IPS-NIHi7 (cell line): Measurements from ENCODE around the gene COPZ1.
"Not testable (repeated sequence)": the region's sequence is repeated elsewhere in the genome, so short reads cannot be mapped to it uniquely, and the experiment has no call there.

Experiments
- DNase-seq: peaks from one replicate; pipeline ENCODE4 v3.0.0; 2012; ENCODE audit warnings: mixed read lengths; ENCODE audit errors: extremely low spot score

Gene COPZ1

DNA sequence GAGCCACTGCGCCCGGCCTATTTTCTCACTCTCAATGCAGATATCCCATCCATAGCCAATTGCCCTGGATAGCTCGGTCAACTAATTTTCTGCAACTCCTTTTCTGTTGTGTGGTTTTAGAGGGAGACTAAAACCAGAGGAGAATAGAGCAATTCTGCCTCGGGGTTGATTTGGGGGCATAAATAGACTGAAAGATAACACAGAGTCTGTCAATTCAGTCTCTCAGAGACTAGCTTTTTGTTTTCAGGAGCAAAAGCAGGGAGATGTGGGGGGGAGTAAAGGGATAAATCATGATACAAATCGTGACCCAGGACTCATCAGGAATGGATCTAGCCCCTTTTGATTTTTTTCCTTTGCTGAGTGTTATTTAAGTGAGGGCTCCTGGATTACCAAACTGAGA lies 6.5 kb downstream of the COPZ1 start:
- DNase-seq, result no peak

DNA sequence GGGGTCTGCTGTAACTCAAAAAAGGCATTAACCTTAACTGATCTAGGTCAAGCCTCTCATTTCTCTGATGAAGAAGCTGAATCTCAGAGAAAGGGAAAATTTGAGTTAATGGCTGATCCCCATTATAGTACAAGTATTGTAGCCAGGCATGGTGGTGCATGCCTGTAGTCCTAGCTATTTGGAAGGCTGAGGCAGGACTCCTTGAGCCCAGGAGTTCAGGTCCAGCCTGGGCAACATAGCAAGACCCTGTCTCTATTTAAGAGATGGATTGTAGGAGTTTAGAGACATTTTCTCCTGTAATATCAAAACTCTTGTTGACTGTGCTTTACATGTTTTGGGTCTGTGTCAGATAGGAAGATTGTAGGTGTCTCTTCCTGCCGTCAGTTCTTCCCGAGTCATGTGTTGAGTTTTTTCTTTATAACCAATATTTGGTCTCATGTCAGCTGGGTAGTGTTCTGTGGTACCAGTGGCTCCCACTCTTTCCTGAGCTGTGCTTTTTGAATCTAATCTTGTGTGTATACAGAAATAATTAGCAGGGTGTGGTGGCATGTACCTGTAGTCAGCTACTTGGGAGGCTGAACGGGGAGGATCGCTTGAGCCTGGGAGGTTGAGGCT lies 8.6 kb downstream of the COPZ1 start:
- no peak for DNase-seq

DNA sequence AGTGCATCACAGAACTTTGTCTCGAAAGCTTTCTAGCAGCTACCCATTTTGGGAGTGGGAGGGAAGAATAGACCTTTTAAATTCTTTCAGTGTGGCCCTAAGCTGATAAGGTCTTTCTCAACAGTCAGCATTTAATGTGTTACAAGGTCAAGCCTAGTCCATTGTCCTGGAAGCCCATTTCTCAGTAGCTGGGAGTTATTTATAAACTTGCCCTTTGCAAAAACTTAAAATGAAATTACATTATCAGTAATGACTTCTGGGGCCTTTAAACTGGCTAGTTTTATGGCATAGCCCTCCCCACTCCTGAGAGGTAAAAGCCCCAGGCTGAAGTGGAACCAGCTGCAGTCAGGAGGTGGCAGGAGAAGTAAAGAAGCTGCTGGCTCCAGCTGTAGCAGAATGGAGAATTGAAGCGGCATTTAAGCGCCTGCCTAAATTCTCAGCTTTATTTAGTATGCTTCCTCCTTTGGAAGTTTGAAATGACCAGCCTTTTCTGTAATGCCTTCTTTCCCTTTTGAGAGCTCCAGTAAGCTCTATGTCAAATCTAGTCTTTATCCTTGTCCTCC lies 12.4 kb downstream of the COPZ1 start:
- no peak for DNase-seq

DNA sequence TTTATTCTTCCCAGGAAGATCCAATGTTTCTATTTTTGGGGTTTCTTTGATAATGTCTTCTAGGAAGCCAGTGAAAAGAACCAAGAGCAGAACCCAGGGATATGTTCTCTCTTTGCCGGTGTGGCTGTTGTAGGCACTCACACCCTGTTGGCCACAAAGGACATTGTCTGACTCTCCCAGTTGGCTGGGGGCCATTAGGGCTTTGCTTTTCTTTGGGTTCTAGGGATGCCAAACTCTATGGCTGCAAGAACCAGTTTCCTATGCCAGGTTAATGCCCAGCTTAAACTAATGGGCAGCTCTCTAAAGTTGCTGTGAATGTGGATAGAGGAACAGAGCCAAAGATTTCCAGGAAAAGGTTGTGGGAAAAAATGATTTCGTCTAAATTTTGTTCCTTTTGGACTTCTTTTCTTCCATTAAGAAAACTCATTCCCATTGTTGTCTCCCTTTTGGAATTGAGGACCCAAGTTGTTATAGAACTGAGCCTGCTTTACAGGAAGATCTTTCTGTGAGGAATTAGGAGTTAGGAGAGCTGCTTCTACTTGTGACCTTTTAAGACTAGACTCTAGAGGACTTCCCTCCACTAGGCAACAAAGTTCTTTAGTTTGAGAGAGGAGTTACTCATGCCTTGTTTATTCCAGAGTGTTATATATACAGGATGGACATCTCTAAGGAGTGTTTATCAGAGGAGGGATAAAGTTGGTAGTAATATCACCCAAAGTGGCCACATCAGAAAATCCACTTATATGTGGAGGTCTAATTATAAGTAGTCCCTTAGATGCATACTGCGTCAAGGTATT lies 13.1 kb downstream of the COPZ1 start:
- no peak for DNase-seq

DNA sequence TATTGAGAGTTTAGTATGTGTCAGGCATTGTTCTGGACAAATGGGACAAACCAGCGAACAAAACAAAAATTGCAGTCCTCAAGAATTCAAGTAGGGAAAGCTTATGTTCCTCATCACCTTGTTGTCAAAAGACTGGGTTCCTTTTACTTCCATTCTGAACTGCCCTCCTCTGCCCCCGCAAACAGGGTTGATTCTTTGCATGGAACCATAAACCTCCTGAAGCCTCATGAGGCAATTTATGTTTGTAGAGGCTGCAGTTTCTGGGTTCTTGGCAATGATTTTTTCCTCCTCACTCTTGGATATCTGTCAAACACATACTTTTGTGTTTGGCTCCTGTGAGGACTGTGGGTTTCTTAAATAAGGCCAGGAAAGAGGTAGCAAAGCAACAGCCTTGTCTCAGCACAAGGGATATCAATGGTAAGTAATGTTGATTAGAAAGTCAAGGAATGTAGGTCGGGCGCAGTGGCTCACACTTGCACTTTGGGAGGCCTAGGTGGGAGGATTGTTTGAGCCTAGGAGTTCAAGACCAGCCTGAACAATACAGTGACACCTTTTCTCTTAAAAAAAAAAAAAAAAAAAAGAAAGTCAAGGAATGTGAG lies 13.9 kb downstream of the COPZ1 start:
- DNase-seq, result no peak

DNA sequence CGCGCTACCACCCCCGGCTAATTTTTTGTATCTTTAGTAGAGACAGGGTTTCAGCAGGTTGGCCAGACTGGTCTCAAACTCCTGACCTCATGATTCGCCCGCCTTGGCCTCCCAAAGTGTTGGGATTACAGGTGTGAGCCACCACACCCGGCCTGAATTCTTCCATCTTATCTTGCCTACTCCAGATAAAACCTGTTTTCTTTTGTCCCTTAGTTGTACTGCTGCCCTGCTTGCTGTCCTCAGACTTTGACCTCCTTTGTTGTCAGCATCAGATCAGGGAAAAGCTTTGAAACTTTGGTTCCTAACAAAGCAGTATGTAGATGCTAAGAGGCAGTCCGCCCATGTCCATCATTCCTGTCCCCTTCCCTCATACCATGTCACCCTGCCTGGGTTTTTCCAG lies 15.9 kb downstream of the COPZ1 start:
- DNase-seq, result no peak

DNA sequence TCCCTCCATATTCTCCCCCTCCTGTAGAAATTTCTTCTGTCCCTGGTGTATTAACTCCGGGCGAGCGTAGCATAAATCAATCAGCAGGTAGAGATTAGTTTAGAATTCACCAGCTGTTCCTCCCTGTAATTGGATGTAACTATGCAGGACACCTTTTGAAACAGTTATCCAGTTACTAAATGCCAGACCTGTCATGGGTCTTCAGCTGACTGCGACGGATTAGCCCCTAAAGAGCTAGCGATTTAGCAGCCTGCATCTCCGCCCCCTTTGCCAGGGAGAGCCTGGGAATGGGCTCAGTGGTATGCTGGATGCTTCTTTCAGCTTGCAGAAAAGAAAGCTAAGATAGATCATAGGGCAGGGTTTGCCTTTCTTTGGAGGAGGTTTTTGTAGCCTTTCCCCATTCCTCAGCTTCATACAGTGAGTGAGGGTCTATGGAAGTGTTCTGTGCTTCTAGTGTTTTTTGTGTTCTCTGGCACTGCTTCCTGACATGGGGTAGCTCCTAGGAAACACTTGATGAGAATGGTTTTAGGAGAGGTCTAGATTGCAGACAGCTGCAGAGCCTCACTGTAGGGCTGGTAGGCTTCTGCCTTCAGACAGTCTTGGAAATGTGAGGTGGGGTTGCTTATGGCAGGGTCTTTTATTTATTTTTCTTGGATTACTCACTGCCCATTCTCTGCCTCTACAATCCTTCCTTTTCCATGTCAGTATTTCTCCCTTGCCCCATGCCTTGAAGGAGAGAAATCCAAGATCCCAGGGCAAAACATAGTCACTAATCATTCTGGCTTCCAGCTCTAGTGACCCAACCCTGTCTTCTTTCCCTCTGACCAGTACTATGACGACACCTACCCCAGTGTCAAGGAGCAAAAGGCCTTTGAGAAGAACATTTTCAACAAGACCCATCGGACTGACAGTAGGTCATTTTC lies 16.7 kb downstream of the COPZ1 start:
- no peak for DNase-seq

DNA sequence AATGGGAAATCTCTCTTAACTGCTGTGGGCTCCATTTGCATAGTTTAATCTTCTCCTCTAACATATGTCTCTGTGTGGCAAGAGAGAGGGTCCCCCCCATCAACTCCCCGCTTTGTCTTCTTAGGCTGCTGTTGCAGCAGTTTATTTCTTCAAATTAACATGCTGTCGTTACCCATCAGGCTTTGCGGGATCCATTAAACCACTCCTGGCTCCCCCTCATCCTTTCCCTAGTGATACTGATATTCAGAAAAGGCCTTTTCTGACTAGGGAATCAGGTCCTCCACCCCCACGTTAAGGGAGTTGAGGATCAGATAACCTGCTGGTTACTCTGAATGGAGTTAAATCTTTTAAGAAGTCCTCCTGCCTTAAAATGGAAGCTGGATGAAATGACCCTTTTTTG lies 24.1 kb downstream of the COPZ1 start:
- DNase-seq, result no peak

DNA sequence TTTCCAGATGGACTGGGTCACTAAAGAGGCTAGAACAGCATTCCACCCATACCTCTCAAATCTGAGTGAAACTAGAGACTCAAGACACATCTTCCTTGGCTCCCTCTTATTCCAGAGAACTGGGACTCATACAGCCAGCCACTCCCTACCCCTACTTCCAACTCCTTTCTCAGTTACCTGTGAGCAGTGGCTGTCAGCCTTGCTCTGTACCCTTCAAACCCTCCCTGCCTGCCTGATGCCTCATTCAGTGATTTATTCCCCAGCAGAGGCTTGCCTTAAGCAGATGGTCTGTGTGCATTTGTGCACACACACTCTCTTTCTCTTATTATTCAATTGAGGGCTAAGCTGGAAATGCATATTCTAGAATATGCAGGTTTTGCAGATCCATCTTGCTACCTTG lies 24.7 kb downstream of the COPZ1 start:
- no peak for DNase-seq

DNA sequence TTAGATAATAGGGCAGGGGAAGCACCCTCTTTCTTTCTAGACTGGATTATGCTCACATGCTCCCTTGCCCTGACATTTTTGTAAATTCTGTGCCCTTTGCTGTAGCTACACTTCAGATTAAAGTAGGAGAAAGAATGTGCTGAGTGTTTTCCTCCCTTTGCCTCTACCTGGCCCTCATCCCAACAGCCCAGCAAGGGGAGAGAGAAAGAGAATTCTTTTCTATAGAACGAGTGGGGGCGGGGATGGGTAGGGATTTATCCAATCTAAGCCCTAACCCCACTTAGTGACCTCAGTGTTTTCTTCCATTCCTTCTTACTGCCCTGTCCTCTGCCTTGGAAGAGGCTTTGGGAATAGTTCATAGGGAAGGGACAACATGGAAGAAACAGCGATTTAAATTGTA lies 25.8 kb downstream of the COPZ1 start:
- DNase-seq, result no peak

DNA sequence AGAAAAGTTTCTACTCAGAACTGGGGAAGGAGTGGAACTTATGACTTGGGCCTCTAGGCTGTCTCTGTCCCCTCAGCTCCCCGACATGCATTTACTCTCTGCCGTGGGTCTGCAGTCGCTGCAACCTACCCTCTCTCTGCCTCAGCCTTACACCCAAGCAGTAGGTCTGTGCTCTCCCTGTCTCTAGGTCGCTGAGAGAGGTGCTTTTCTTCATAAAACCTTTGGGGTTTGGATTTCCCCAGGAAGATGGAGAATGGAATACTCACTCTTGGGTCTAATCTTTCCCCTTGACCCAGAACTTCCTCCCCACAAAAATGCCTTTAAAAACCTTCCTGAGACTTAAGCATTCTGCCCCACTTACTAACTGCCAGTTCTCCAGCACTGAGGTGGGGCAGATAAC lies 26.4 kb downstream of the COPZ1 start:
- no peak for DNase-seq

DNA sequence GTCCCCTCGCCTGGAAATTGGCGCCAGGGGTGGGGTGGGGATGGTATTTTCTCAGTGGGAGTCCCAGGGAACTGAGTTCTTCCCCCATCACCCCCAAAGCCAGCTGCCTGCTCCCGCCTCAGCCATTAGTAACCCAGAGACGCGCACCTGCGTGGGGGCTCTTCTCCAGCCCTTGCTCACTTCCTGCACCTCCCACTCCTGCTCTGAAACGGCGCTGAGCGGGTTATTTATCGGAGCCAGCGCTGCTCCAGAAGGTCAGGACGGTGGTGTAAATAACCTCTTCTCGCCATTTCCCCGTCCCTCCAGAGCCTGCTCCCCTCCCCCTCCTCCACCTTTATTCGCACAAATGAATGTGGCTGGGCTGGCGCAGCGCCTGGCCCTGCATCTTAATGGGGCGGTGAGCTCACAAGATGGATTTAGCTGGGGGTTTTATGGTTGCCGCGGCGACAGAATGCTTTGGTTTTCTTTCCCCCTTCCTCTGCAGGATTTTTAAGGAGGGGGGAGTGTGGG lies 27.1 kb downstream of the COPZ1 start:
- peak; percentile 72 for DNase-seq

DNA sequence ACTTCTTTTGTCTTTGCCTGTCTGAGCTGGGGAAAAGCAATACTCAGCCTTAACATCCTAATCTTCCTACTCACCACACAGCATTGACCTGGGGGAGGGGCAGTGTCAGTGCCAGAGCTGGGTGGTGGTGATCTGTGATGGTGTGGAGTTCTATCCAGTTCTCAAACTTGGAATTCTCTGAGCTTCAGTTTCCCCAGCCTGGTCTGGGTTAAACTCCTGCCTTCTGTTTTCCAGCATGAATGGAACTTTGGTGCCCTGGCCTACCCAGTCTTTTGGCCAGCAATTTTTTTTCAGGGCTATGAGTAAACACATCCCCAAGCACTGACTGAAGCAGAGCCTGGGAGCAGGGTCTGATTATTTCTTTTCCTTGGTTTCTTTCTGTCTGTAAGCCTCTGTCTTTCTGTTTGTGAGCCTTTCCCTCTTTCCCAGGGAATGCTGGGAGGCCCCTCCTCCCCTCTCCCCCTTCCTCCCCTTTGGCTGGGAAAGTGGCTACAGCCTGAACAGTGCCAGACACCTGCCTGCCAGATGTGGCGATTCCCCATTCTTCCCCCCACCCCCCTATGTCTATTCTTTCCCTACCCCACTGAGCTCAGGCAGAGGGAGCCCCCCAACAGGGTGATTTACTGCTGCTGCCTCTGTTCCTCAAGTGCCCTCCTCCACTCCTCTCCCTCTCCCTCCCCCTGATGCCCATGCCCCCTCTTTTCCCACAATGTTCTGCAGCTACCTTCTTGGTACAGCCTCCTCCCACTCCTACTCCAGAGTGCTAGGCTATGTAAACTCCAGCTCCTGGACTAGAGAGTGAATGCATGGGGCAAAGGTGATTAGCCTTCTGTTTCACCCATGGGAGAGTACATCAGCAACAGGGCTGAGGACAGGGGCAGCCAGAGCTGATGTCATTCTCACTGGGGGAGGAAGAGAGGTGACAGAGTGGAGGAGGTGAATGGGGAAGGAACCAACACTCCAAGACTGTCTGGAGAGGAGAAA lies 28.3 kb downstream of the COPZ1 start:
- DNase-seq, result no peak

DNA sequence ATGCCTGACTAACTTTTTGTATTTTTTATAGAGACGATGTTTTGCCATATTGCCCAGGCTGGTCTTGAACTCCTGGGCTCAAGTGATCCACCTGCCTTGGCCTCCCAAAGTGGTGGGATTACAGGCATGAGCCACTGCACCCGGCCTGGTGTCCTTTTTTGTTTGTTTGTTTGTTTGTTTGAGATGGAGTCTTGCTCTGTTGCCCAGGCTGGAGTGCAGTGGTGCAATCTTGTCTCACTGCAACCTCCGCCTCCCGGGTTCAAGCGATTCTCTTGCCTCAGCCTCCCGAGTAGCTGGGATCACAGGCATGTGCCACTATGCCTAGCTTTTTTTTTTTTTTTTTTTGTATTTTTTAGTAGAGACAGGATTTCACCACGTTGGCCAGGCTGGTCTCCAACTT lies 29.3 kb downstream of the COPZ1 start:
- not testable (repeated sequence) for DNase-seq

DNA sequence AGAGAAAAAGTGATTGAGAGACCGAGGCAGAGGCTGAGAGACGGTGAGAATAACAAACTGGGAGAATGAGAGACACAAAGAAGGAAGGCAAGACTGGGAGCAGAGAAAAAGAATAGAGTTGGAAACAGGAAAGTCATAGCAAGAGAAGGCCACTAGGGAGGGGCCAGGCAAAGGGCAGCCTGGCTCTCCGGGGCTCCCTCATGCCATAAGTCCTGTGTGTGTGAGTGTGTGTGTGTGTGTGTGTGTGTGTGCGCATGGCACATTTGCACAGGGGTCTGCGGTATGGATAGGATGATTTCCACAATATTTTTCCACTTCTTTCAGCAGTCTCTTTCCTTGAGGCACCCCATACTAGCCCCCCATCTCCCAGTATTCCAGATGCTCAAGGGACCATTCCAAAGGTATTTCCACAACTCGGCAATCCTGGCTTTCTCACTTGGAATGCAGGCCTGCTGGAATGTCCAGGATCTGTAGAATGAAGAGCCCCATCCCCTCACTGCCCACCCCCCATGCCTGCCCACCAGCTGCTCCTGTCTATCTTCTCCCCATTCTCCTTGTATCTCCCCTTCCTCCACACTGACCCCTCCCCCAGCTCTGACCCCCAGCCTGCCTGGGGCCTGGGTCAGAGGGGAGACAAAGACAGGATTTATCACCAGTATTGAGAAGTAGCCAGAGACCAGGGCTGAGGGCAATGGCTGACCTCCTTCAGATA lies 30.3 kb downstream of the COPZ1 start:
- no peak for DNase-seq

DNA sequence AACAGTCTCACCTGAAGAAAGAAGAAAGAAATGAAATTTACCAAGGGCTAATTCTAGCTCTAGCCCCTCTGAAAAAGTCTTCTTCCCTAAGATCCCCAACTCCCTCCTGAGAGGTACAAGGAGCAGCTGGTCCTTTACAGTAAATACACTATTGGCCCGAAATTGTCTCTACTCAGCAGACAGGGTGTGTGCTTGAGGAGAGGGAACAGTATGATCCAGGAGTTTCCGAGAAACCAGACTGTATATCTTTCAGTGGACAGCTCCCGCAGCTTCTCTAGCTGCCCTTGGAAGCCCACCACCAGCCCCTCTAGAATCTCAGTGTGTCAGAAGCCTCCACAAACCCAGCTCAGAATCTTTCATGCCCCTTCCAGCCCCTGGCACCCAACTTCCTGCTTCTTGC lies 31.3 kb downstream of the COPZ1 start:
- no peak for DNase-seq

DNA sequence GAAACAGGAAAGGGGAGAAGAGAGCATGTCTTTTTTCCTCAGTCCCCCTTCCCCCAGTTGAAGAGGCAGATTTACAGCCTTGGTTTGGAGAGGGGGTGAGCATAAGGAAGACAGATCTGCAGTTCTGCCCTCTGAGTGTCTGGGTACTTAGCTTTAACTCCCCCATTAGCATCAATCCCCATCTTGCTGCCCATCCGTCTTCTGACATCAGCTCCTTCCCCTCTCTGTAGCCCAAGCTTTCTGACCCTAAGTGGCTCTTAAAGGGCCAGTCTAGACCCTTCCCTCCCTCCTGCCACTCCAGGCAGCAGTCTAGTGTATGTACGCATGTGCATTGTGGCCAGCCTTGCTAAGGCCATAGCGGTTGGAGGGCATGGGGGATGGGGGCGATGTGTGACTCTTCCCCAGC lies 32.0 kb downstream of the COPZ1 start:
- no peak for DNase-seq

DNA sequence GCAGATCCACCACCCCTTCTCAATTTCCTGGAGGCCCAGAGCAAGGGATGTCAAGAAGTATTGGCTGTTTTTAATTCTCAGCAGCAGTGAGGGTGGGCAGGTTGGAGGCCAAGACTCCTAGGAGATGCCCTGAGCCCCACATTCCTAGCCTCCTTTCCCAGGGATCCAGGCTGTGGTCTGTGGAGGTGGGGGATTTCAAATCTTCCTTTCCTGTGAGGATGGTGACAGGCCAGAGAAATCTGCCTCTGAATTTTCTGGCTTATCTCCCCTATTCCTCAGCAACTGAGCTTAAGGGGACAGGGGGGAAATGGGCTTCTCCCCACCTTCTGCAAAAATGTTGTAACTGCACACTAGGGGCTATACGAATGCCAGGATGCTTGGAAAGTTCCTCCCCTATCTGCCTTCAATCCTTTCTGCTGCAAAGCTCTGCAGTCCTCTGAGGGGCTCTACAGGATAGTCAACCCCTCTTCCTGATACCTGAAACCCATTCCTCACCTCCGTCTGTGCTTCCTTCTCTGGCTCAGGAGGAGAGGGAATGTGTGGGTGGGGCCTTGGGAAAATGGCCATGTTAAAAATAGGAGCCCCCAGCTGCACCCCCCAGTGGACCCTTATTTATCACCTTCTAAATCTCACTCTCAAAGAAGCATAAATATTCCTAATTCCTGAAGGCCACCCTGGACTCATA lies 32.7 kb downstream of the COPZ1 start:
- DNase-seq, result no peak
